HEK293 (cell line): Measurements from ENCODE around the gene FRMD4A.

Experiments
- CTCF ChIA-PET: fragments of 350-600 bp; formaldehyde crosslinking; extraction: SDS; loops from one replicate; lab custom pipeline; 2021; ENCODE audit warnings: antibody characterized with exemption; lab: Yijun Ruan, JAX
- POLR2A ChIA-PET: fragments of 300-600 bp; formaldehyde crosslinking; extraction: SDS; loops from one replicate; lab custom pipeline; 2020; ENCODE audit warnings: antibody characterized with exemption, inconsistent platforms; lab: Yijun Ruan, JAX
- H3K27ac ChIP-seq: fragments of 200-500 bp; sonication (Bioruptor generic); 2 replicates; pipeline ENCODE4 v1.5.1; 2014; ENCODE audit warnings: low read depth, low read length, control low read depth, inconsistent platforms; ENCODE audit errors: extremely low read depth
- H3K36me3 ChIP-seq, 2 experiments: fragments of 200-500 bp in 1 of 2; sonication (Bioruptor generic) in 1 of 2; 1 replicate in 1 of 2; 2 replicates in 1 of 2; pipeline ENCODE4 v1.5.1; 2014 to 2017; ENCODE audit warnings: inconsistent platforms in 2 of 2, low read length in 2 of 2; ENCODE audit not compliant: control insufficient read depth in 2 of 2, insufficient read depth in 1 of 2
- H3K4me1 ChIP-seq: fragments of 200-500 bp; sonication (Bioruptor generic); 2 replicates; pipeline ENCODE4 v1.5.1; 2014; ENCODE audit warnings: mild to moderate bottlenecking, low read length, inconsistent platforms; ENCODE audit not compliant: control insufficient read depth, insufficient read depth
- H3K4me3 ChIP-seq: 2 replicates; pipeline ENCODE4 v1.5.1; 2011; ENCODE audit warnings: low read depth, mild to moderate bottlenecking, control low read depth, low read length, moderate library complexity
- H3K9me3 ChIP-seq: fragments of 200-500 bp; sonication (Bioruptor generic); 2 replicates; pipeline ENCODE4 v1.5.1; 2014; ENCODE audit warnings: low read depth, low read length, inconsistent platforms; ENCODE audit not compliant: control insufficient read depth, insufficient read depth
- KLF16 ChIP-seq: fragments of 450-650 bp; formaldehyde crosslinking; IDR thresholded peaks from 2 replicates; pipeline ENCODE4 v1.5.1; 2017; ENCODE audit warnings: missing biosample characterization, missing genetic modification characterization
- ZBTB8A ChIP-seq: fragments of 450-650 bp; formaldehyde crosslinking; IDR thresholded peaks from 2 replicates; pipeline ENCODE4 v1.5.1; 2016; ENCODE audit warnings: missing biosample characterization, missing genetic modification characterization
- ZFP3 ChIP-seq: fragments of 450-650 bp; formaldehyde crosslinking; IDR thresholded peaks from 2 replicates; pipeline ENCODE4 v1.5.1; 2016; ENCODE audit warnings: low read depth, missing biosample characterization, missing genetic modification characterization
- ZNF350 ChIP-seq: fragments of 450-650 bp; formaldehyde crosslinking; IDR thresholded peaks from 2 replicates; pipeline ENCODE4 v1.5.0; 2017; ENCODE audit warnings: missing biosample characterization, mild to moderate bottlenecking, missing genetic modification characterization
- ZNF426 ChIP-seq: fragments of 450-650 bp; formaldehyde crosslinking; IDR thresholded peaks from 2 replicates; pipeline ENCODE4 v1.5.1; 2017; ENCODE audit warnings: missing biosample characterization, missing genetic modification characterization, mild to moderate bottlenecking, inconsistent platforms, moderate library complexity
- ZNF555 ChIP-seq: fragments of 450-650 bp; formaldehyde crosslinking; conservative IDR thresholded peaks from 2 replicates; pipeline ENCODE4 v1.5.1; 2017; ENCODE audit warnings: missing biosample characterization, mild to moderate bottlenecking, missing genetic modification characterization, inconsistent platforms
- ZNF571 ChIP-seq: fragments of 450-650 bp; formaldehyde crosslinking; IDR thresholded peaks from 2 replicates; pipeline ENCODE4 v1.5.0; 2017; ENCODE audit warnings: missing biosample characterization, missing genetic modification characterization
- ZNF830 ChIP-seq: fragments of 450-650 bp; IDR thresholded peaks from 2 replicates; pipeline ENCODE4 v1.5.0; 2018; ENCODE audit warnings: missing biosample characterization, missing genetic modification characterization, low read depth, mild to moderate bottlenecking, moderate library complexity
- ZSCAN23 ChIP-seq: fragments of 450-650 bp; formaldehyde crosslinking; IDR thresholded peaks from 2 replicates; pipeline ENCODE4 v1.5.1; 2016; ENCODE audit warnings: missing biosample characterization, missing genetic modification characterization
- TF ChIP-seq, protein P1 (sequence below): fragments of 450-650 bp; formaldehyde crosslinking; optimal IDR thresholded peaks from 2 replicates; pipeline ENCODE3; 2016; ENCODE audit warnings: missing biosample characterization, mild to moderate bottlenecking, missing genetic modification characterization
- TF ChIP-seq, protein P2 (sequence below): fragments of 450-650 bp; formaldehyde crosslinking; IDR thresholded peaks from 2 replicates; pipeline ENCODE4 v1.5.1; 2016; ENCODE audit warnings: missing biosample characterization, missing genetic modification characterization, low read depth
- TF ChIP-seq, protein P3 (sequence below): fragments of 450-650 bp; formaldehyde crosslinking; IDR thresholded peaks from 2 replicates; pipeline ENCODE4 v1.5.1; 2016; ENCODE audit warnings: missing biosample characterization, missing genetic modification characterization
- TF ChIP-seq, protein P4 (sequence below): fragments of 450-650 bp; formaldehyde crosslinking; IDR thresholded peaks from 2 replicates; pipeline ENCODE4 v1.5.1; 2017; ENCODE audit warnings: missing biosample characterization, missing genetic modification characterization
- TF ChIP-seq, protein P5 (sequence below): fragments of 450-650 bp; formaldehyde crosslinking; IDR thresholded peaks from 2 replicates; pipeline ENCODE4 v1.5.1; 2016; ENCODE audit warnings: missing biosample characterization, missing genetic modification characterization
- TF ChIP-seq, protein P6 (sequence below): fragments of 450-650 bp; formaldehyde crosslinking; IDR thresholded peaks from 2 replicates; pipeline ENCODE4 v1.5.1; 2016; ENCODE audit warnings: missing biosample characterization, missing genetic modification characterization
- TF ChIP-seq, protein P7 (sequence below): fragments of 450-650 bp; formaldehyde crosslinking; IDR thresholded peaks from 2 replicates; pipeline ENCODE4 v1.5.1; 2017; ENCODE audit warnings: missing biosample characterization, missing genetic modification characterization

FRMD4A gene

DNA sequence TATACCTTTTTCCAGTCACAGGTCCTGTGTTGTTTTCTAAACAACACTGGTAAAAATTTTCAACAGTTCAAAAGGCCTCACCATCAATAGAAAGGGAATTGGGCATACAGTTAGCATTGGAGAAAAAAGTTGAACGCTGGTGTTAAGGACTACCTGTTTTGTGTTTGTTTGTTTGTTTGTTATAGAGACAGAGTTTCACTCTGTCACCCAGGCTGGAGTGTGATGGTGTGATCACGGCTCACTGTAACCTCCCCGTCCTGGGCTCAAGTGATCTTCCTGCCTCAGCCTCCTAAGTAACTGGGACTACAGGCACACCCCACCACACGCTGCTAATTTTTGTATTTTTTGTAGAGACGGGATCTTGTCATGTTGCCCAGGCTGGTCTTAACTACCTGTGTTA, 437.9 kb downstream of the FRMD4A start:
- no peaks in the 10 kb centered on the region for H3K9me3 ChIP-seq
- ChIA-PET POLR2A (no interaction called here), CTCF (no interaction called here)
- no peaks in the 10 kb centered on the region for H3K4me1 ChIP-seq
- H3K4me3 ChIP-seq = no peak overlapping the region
- no peak overlapping the region for H3K27ac ChIP-seq
- H3K36me3 ChIP-seq = no peaks in the 10 kb centered on the region
- no peak for TF ChIP-seq ZFP3 (tag by site-specific recombination)
- TF ChIP-seq ZNF830 = no peak
- TF ChIP-seq, protein P1, sequence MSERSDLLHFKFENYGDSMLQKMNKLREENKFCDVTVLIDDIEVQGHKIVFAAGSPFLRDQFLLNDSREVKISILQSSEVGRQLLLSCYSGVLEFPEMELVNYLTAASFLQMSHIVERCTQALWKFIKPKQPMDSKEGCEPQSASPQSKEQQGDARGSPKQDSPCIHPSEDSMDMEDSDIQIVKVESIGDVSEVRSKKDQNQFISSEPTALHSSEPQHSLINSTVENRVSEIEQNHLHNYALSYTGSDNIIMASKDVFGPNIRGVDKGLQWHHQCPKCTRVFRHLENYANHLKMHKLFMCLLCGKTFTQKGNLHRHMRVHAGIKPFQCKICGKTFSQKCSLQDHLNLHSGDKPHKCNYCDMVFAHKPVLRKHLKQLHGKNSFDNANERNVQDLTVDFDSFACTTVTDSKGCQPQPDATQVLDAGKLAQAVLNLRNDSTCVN (tag by site-specific recombination) = no peak
- TF ChIP-seq ZNF555 (tag by site-specific recombination) = no peak
- TF ChIP-seq, protein P2, sequence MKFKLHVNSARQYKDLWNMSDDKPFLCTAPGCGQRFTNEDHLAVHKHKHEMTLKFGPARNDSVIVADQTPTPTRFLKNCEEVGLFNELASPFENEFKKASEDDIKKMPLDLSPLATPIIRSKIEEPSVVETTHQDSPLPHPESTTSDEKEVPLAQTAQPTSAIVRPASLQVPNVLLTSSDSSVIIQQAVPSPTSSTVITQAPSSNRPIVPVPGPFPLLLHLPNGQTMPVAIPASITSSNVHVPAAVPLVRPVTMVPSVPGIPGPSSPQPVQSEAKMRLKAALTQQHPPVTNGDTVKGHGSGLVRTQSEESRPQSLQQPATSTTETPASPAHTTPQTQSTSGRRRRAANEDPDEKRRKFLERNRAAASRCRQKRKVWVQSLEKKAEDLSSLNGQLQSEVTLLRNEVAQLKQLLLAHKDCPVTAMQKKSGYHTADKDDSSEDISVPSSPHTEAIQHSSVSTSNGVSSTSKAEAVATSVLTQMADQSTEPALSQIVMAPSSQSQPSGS (tag by site-specific recombination) = no peak
- TF ChIP-seq ZNF426 (tag by site-specific recombination) = no peak
- TF ChIP-seq, protein P3, sequence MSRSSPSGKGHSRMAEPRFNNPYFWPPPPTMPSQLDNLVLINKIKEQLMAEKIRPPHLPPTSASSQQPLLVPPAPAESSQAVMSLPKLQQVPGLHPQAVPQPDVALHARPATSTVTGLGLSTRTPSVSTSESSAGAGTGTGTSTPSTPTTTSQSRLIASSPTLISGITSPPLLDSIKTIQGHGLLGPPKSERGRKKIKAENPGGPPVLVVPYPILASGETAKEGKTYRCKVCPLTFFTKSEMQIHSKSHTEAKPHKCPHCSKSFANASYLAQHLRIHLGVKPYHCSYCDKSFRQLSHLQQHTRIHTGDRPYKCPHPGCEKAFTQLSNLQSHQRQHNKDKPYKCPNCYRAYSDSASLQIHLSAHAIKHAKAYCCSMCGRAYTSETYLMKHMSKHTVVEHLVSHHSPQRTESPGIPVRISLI = no peak
- TF ChIP-seq ZNF350 (tag by site-specific recombination) = no peak
- TF ChIP-seq, protein P4, sequence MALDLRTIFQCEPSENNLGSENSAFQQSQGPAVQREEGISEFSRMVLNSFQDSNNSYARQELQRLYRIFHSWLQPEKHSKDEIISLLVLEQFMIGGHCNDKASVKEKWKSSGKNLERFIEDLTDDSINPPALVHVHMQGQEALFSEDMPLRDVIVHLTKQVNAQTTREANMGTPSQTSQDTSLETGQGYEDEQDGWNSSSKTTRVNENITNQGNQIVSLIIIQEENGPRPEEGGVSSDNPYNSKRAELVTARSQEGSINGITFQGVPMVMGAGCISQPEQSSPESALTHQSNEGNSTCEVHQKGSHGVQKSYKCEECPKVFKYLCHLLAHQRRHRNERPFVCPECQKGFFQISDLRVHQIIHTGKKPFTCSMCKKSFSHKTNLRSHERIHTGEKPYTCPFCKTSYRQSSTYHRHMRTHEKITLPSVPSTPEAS (tag by site-specific recombination) = no peak
- TF ChIP-seq, protein P5, sequence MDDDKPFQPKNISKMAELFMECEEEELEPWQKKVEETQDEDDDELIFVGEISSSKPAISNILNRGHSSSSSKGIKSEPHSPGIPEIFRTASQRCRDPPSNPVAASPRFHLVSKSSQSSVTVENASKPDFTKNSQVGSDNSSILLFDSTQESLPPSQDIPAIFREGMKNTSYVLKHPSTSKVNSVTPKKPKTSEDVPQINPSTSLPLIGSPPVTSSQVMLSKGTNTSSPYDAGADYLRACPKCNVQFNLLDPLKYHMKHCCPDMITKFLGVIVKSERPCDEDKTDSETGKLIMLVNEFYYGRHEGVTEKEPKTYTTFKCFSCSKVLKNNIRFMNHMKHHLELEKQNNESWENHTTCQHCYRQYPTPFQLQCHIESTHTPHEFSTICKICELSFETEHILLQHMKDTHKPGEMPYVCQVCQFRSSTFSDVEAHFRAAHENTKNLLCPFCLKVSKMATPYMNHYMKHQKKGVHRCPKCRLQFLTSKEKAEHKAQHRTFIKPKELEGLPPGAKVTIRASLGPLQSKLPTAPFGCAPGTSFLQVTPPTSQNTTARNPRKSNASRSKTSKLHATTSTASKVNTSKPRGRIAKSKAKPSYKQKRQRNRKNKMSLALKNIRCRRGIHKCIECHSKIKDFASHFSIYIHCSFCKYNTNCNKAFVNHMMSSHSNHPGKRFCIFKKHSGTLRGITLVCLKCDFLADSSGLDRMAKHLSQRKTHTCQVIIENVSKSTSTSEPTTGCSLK (tag by site-specific recombination) = no peak
- TF ChIP-seq, protein P6, sequence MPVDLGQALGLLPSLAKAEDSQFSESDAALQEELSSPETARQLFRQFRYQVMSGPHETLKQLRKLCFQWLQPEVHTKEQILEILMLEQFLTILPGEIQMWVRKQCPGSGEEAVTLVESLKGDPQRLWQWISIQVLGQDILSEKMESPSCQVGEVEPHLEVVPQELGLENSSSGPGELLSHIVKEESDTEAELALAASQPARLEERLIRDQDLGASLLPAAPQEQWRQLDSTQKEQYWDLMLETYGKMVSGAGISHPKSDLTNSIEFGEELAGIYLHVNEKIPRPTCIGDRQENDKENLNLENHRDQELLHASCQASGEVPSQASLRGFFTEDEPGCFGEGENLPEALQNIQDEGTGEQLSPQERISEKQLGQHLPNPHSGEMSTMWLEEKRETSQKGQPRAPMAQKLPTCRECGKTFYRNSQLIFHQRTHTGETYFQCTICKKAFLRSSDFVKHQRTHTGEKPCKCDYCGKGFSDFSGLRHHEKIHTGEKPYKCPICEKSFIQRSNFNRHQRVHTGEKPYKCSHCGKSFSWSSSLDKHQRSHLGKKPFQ = no peak
- TF ChIP-seq, protein P7, sequence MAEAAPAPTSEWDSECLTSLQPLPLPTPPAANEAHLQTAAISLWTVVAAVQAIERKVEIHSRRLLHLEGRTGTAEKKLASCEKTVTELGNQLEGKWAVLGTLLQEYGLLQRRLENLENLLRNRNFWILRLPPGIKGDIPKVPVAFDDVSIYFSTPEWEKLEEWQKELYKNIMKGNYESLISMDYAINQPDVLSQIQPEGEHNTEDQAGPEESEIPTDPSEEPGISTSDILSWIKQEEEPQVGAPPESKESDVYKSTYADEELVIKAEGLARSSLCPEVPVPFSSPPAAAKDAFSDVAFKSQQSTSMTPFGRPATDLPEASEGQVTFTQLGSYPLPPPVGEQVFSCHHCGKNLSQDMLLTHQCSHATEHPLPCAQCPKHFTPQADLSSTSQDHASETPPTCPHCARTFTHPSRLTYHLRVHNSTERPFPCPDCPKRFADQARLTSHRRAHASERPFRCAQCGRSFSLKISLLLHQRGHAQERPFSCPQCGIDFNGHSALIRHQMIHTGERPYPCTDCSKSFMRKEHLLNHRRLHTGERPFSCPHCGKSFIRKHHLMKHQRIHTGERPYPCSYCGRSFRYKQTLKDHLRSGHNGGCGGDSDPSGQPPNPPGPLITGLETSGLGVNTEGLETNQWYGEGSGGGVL = no peak
- TF ChIP-seq ZBTB8A = no peak
- no peak for TF ChIP-seq ZSCAN23 (tag by site-specific recombination)
- TF ChIP-seq ZNF571 (tag by site-specific recombination) = no peak
- no peak for TF ChIP-seq KLF16
